T-cell (primary cell): ENCODE results near the gene NKIRAS2. TPM values are rescaled to one million over a fixed set of nuclear protein-coding genes. Genes with fewer than 3 reads are reported as not detected.

Experiments used
- ATAC-seq, 4 experiments: fragments of 200-7000 bp in 3 of 4; fragments of 150-1000 bp in 1 of 4; cut with Tn5 transposase; replicated peaks in 1 of 4; 1 replicate in 3 of 4; 2 replicates in 1 of 4; pipeline ENCODE4 v1.10.0; 2021; ENCODE audit warnings: moderate library complexity in 3 of 4, mild to moderate bottlenecking in 2 of 4, moderate number of reproducible peaks in 1 of 4
- CTCF ChIA-PET, 2 donors: fragments of 300-600 bp; sonication (Branson Sonifier 250); formaldehyde crosslinking; loops; one replicate each; lab custom pipeline; 2022; ENCODE audit warnings: antibody characterized with exemption in 2 of 2; lab: Charles Lee
- POLR2A ChIA-PET, 2 donors: fragments of 300-600 bp; sonication (Branson Sonifier 250); formaldehyde crosslinking; loops; one replicate each; lab custom pipeline; 2022; ENCODE audit warnings: antibody characterized with exemption in 2 of 2; lab: Charles Lee
- DNase-seq, 35 experiments: peaks; one replicate each; pipeline versions ENCODE4 v3.0.0 to v3.0.0-alpha.2; 2013 to 2023
- H3K27ac ChIP-seq: one replicate; pipeline ENCODE4 v1.5.1; 2013; ENCODE audit warnings: low read length
- H3K27me3 ChIP-seq, 2 experiments: replicated peaks in 1 of 2; 1 replicate in 1 of 2; 2 replicates in 1 of 2; pipeline versions ENCODE4 v1.6.1 to v1.7.0; 2013; ENCODE audit warnings: low read length in 1 of 2, mixed read lengths in 1 of 2; ENCODE audit not compliant: control insufficient read depth in 2 of 2, insufficient read depth in 2 of 2; ENCODE audit errors: extremely low read depth in 1 of 2
- H3K36me3 ChIP-seq, 2 donors: 1 replicate in 1 of 2; 2 replicates in 1 of 2; pipeline versions ENCODE4 v1.6.1 to v1.7.0; 2013; ENCODE audit warnings: low read length in 1 of 2; ENCODE audit not compliant: control insufficient read depth in 2 of 2, insufficient read depth in 1 of 2; ENCODE audit errors: extremely low read depth in 1 of 2
- H3K4me1 ChIP-seq, 2 experiments: 1 replicate in 1 of 2; 2 replicates in 1 of 2; pipeline versions ENCODE4 v1.6.1 to v1.7.0; 2013; ENCODE audit warnings: low read length in 2 of 2, mixed read lengths in 1 of 2; ENCODE audit not compliant: insufficient read depth in 2 of 2, control insufficient read depth in 1 of 2; ENCODE audit errors: extremely low read depth in 1 of 2
- H3K4me3 ChIP-seq, 2 donors: 1 replicate in 1 of 2; 2 replicates in 1 of 2; pipeline versions ENCODE4 v1.5.1 to v1.7.0; 2013; ENCODE audit warnings: mild to moderate bottlenecking in 2 of 2, low read length in 1 of 2, moderate library complexity in 1 of 2; ENCODE audit not compliant: control insufficient read depth in 1 of 2; ENCODE audit errors: extremely low read depth in 1 of 2
- H3K9me3 ChIP-seq: 2 replicates; pipeline ENCODE4 v1.7.0; 2013
- H3K27ac Mint-ChIP-seq, 2 donors: one replicate each; pipeline ENCODE4 v1.8.0; 2020 to 2021; ENCODE audit warnings: mild to moderate bottlenecking in 2 of 2, mixed read lengths in 2 of 2
- H3K27me3 Mint-ChIP-seq, 2 donors: one replicate each; pipeline ENCODE4 v1.8.0; 2021 to 2022; ENCODE audit warnings: mixed read lengths in 2 of 2
- H3K36me3 Mint-ChIP-seq: one replicate; pipeline ENCODE4 v1.8.0; 2021; ENCODE audit warnings: mixed read lengths
- H3K4me1 Mint-ChIP-seq, 3 donors: one replicate each; pipeline ENCODE4 v1.8.0; 2020 to 2022; ENCODE audit warnings: mixed read lengths in 3 of 3, mild to moderate bottlenecking in 1 of 3
- H3K4me3 Mint-ChIP-seq, 3 donors: one replicate each; pipeline ENCODE4 v1.8.0; 2020 to 2022; ENCODE audit warnings: mild to moderate bottlenecking in 3 of 3, mixed read lengths in 3 of 3, moderate library complexity in 3 of 3
- H3K9me3 Mint-ChIP-seq, 3 donors: one replicate each; pipeline ENCODE4 v1.8.0; 2020 to 2022; ENCODE audit warnings: mixed read lengths in 3 of 3
- WGBS: methylation state at CpG from one replicate; pipeline ENCODE4 v1.1.5; 2013; ENCODE audit warnings: missing lambda C conversion rate; ENCODE audit not compliant: insufficient coverage; 5-methylcytosine and 5-hydroxymethylcytosine counted together
- total RNA-seq, 35 experiments: library from RNA in 6 of 35; stranded (reverse) in 6 of 35; fragments of 120-200 nt in 1 of 35; gene quantifications; one replicate each; pipeline versions ENCODE4 v1.2.1 to v1.2.4 and lab custom pipeline; 2013 to 2026

The NKIRAS2 gene
- total RNA-seq, 5 donors from 2014 or later (not counting 1 experiment from before 2014, with no cell fraction given): 11.0 to 19.6 (median 18.4) TPM

GRCh38 chr17:41982026-41982760, 37.7 kb upstream of the NKIRAS2 start:
- Mint-ChIP-seq H3K27me3 (no peaks in the 10 kb centered on the region), H3K36me3 (peaks cover 48% of the 10 kb centered on the region), H3K4me3 (no peak overlapping the region), H3K27ac (peak overlapping the region in 1 of 2 donors; percentile 20), H3K9me3 (no peaks in the 10 kb centered on the region), H3K4me1 (peaks cover 0 to 2% (median 0%) of the 10 kb centered on the region in 3 donors)
- DNase-seq: no peak
- no peaks in the 10 kb centered on the region for H3K4me1 ChIP-seq
- no peak for ATAC-seq
- peaks cover 5 to 85% of the 10 kb centered on the region in 2 donors for H3K36me3 ChIP-seq
- WGBS: 98% methylated on average over 7 of the region's 14 CpGs
- CTCF ChIA-PET: no interaction called here
- no peaks in the 10 kb centered on the region for H3K9me3 ChIP-seq
- H3K27me3 ChIP-seq: no peaks in the 10 kb centered on the region
- no peak overlapping the region for H3K4me3 ChIP-seq
- POLR2A ChIA-PET: no interaction called here
- H3K27ac ChIP-seq: no peak overlapping the region

GRCh38 chr17:41984454-41984853, 35.4 kb upstream of the NKIRAS2 start:
- Mint-ChIP-seq H3K27ac (no peak overlapping the region), H3K27me3 (no peaks in the 10 kb centered on the region), H3K4me1 (no peaks in the 10 kb centered on the region), H3K36me3 (peaks cover 52% of the 10 kb centered on the region), H3K9me3 (no peaks in the 10 kb centered on the region), H3K4me3 (no peak overlapping the region)
- ChIA-PET POLR2A (no interaction called here), CTCF (no interaction called here)
- Histone ChIP-seq H3K9me3 (no peaks in the 10 kb centered on the region), H3K27me3 (no peaks in the 10 kb centered on the region), H3K36me3 (peaks cover 10 to 91% of the 10 kb centered on the region in 2 donors), H3K4me3 (no peak overlapping the region), H3K4me1 (no peaks in the 10 kb centered on the region), H3K27ac (no peak overlapping the region)
- DNase-seq: no peak
- ATAC-seq: no peak
- 94% methylated on average over 4 of the region's 8 CpGs for WGBS

- ATAC-seq: no peak
- POLR2A ChIA-PET: no interaction called here
- no peaks in the 10 kb centered on the region for H3K9me3 ChIP-seq
- H3K36me3 ChIP-seq: peaks cover 10 to 94% of the 10 kb centered on the region in 2 donors
- no peaks in the 10 kb centered on the region for H3K4me1 ChIP-seq
- no peaks in the 10 kb centered on the region for H3K27me3 ChIP-seq
- no peak overlapping the region for H3K27ac ChIP-seq
- CTCF ChIA-PET: no interaction called here
- H3K27me3 Mint-ChIP-seq: no peaks in the 10 kb centered on the region
- no peaks in the 10 kb centered on the region for H3K9me3 Mint-ChIP-seq
- H3K4me3 ChIP-seq: no peak overlapping the region
- no peaks in the 10 kb centered on the region for H3K4me1 Mint-ChIP-seq
- 100% methylated on average over 2 of the region's 8 CpGs for WGBS
- no peak overlapping the region for H3K27ac Mint-ChIP-seq
- H3K4me3 Mint-ChIP-seq: no peak overlapping the region
- no peak for DNase-seq
- peaks cover 53% of the 10 kb centered on the region for H3K36me3 Mint-ChIP-seq
These were observed 34.0 kb upstream of the NKIRAS2 start for GRCh38 chr17:41985919-41986318.

GRCh38 chr17:41986634-41987033, 33.3 kb upstream of the NKIRAS2 start:
- H3K36me3 Mint-ChIP-seq: peaks cover 57% of the 10 kb centered on the region
- POLR2A ChIA-PET: no interaction called here
- ATAC-seq (no peak), DNase-seq (no peak)
- no peaks in the 10 kb centered on the region for H3K4me1 Mint-ChIP-seq
- CTCF ChIA-PET: no interaction called here
- no peaks in the 10 kb centered on the region for H3K9me3 ChIP-seq
- no peaks in the 10 kb centered on the region for H3K9me3 Mint-ChIP-seq
- peaks cover 10 to 94% of the 10 kb centered on the region in 2 donors for H3K36me3 ChIP-seq
- H3K4me3 ChIP-seq: no peak overlapping the region
- H3K27ac ChIP-seq: no peak overlapping the region
- no CpG with 5 or more reads among the region's 1 CpG for WGBS
- H3K27ac Mint-ChIP-seq: no peak overlapping the region
- H3K4me1 ChIP-seq: no peaks in the 10 kb centered on the region
- H3K27me3 ChIP-seq: no peaks in the 10 kb centered on the region
- H3K27me3 Mint-ChIP-seq: no peaks in the 10 kb centered on the region
- no peak overlapping the region for H3K4me3 Mint-ChIP-seq

- WGBS: no CpG with 5 or more reads among the region's 3 CpGs
- no peak for DNase-seq
- ChIA-PET CTCF (no interaction called here), POLR2A (interaction anchor here in 1 of 2 donors (0.7 kb wide), 2 partner anchors 29 to 355 kb away, joined by 3 read pairs; no protein-coding TSS in a partner anchor)
- Histone ChIP-seq H3K27me3 (no peaks in the 10 kb centered on the region), H3K4me1 (no peaks in the 10 kb centered on the region), H3K36me3 (peaks cover 13 to 94% of the 10 kb centered on the region in 2 donors), H3K4me3 (no peak overlapping the region), H3K27ac (no peak overlapping the region), H3K9me3 (no peaks in the 10 kb centered on the region)
- H3K36me3 Mint-ChIP-seq: peaks cover 50% of the 10 kb centered on the region
- peak overlapping the region in 1 of 2 donors; percentile 34 for H3K27ac Mint-ChIP-seq
- H3K9me3 Mint-ChIP-seq: no peaks in the 10 kb centered on the region
- H3K27me3 Mint-ChIP-seq: no peaks in the 10 kb centered on the region
- no peak for ATAC-seq
- H3K4me3 Mint-ChIP-seq: no peak overlapping the region
- no peaks in the 10 kb centered on the region for H3K4me1 Mint-ChIP-seq
These were observed 32.2 kb upstream of the NKIRAS2 start for GRCh38 chr17:41987642-41988041.

GRCh38 chr17:41988418-41988817, 31.5 kb upstream of the NKIRAS2 start:
- Histone ChIP-seq H3K9me3 (no peaks in the 10 kb centered on the region), H3K4me1 (no peaks in the 10 kb centered on the region), H3K36me3 (peaks cover 12 to 92% of the 10 kb centered on the region in 2 donors), H3K27ac (no peak overlapping the region), H3K4me3 (no peak overlapping the region), H3K27me3 (no peaks in the 10 kb centered on the region)
- no peak overlapping the region for H3K27ac Mint-ChIP-seq
- ChIA-PET POLR2A (no interaction called here), CTCF (no interaction called here)
- H3K9me3 Mint-ChIP-seq: no peaks in the 10 kb centered on the region
- H3K27me3 Mint-ChIP-seq: no peaks in the 10 kb centered on the region
- no peak for ATAC-seq
- no peak for DNase-seq
- no peaks in the 10 kb centered on the region for H3K4me1 Mint-ChIP-seq
- WGBS: no CpG with 5 or more reads among the region's 2 CpGs
- peaks cover 54% of the 10 kb centered on the region for H3K36me3 Mint-ChIP-seq
- H3K4me3 Mint-ChIP-seq: no peak overlapping the region
